Measurements from ENCODE around the gene H2BW2. TPM values are rescaled to one million over a fixed set of nuclear protein-coding genes. Genes with fewer than 3 reads are reported as not detected.

Gene H2BW2
- total RNA-seq, 1 donor from 2014 or later, result not detected

Other genes starting within 250 kb of the H2BW2 start
- 32.7 TPM for gene RAB9B, start 207.7 kb upstream of the H2BW2 start, total RNA-seq (ENCODE audit: insufficient read depth, low replicate concordance)
- 3.9 TPM for gene TMSB15B, start 77.3 kb upstream of the H2BW2 start, total RNA-seq (ENCODE audit: insufficient read depth, low replicate concordance)
- not detected for gene H2BW1, start 26.2 kb upstream of the H2BW2 start, total RNA-seq (ENCODE audit: insufficient read depth, low replicate concordance)
- gene TMSB15C, start 36.3 kb downstream of the H2BW2 start, total RNA-seq (ENCODE audit: insufficient read depth, low replicate concordance), result 5.3 TPM
- gene ZCCHC18, start 72.6 kb downstream of the H2BW2 start, total RNA-seq (ENCODE audit: insufficient read depth, low replicate concordance), result 1.7 TPM
- 17.3 TPM for gene SLC25A53, start 117.1 kb downstream of the H2BW2 start, total RNA-seq (ENCODE audit: insufficient read depth, low replicate concordance)
- 20.9 TPM for gene FAM199X, start 126.5 kb downstream of the H2BW2 start, total RNA-seq (ENCODE audit: insufficient read depth, low replicate concordance)
- not detected for gene ESX1, start 215.0 kb downstream of the H2BW2 start, total RNA-seq (ENCODE audit: insufficient read depth, low replicate concordance)

Measured in umbilical cord (tissue), 1 donor.